ENCODE results near the gene GNG12. TPM values are rescaled to one million over a fixed set of nuclear protein-coding genes. Genes with fewer than 3 reads are reported as not detected.

The GNG12 gene
- total RNA-seq, 2 donors from 2014 or later: 116 to 137 TPM

- H3K27me3 ChIP-seq (replicated peaks; ENCODE audit: insufficient read depth): no peaks in the 10 kb centered on the region
- TF ChIP-seq CTCF (IDR thresholded peaks at IDR 0.05): no peak
- H3K36me3 ChIP-seq: no peaks in the 10 kb centered on the region
- H3K9me3 ChIP-seq: no peaks in the 10 kb centered on the region
- H3K4me3 ChIP-seq: no peak overlapping the region
- peak overlapping the region; percentile 64 to 92 for H3K27ac ChIP-seq
- DNase-seq (ENCODE audit: low spot score) (no peak), ATAC-seq (ENCODE audit: insufficient number of reproducible peaks, low FRiP score, low read depth) (no peak)
- H3K4me1 ChIP-seq (ENCODE audit: control insufficient read depth in 1 of 2, low read depth in 2 of 2): peaks cover 47 to 95% of the 10 kb centered on the region in 2 donors
Observed at GRCh38 chr1:67817319-67817718, 15.9 kb downstream of the GNG12 start.

DNA sequence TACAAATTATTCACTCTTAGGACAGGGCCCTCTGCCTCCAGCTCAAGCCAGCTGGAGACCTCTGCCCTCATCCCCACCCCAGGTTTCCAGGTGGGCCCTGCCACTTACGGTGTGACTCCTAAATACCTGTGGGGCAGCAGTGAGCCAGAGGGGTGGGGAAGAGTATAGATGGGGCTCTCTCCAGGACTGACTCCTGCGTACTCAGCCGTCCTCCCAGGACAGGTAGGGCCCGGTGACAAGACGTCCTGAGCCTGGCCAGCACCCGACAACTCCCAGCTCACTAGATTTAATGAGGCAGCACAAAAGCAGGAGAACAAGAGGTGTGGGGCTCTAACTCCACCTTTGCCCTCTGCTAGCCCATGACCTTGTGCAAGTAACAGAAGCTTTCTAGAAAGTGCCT, 16.8 kb downstream of the GNG12 start:
- TF ChIP-seq CTCF (IDR thresholded peaks at IDR 0.05): no peak
- H3K27me3 ChIP-seq (replicated peaks; ENCODE audit: insufficient read depth): no peaks in the 10 kb centered on the region
- no peak for ATAC-seq (ENCODE audit: insufficient number of reproducible peaks, low FRiP score, low read depth)
- no peak for DNase-seq (ENCODE audit: low spot score)
- peak overlapping the region; percentile 64 to 92 for H3K27ac ChIP-seq
- peaks cover 55 to 98% of the 10 kb centered on the region in 2 donors for H3K4me1 ChIP-seq (ENCODE audit: control insufficient read depth in 1 of 2, low read depth in 2 of 2)
- no peaks in the 10 kb centered on the region for H3K9me3 ChIP-seq
- no peaks in the 10 kb centered on the region for H3K36me3 ChIP-seq
- H3K4me3 ChIP-seq: no peak overlapping the region

- no peak for TF ChIP-seq CTCF (IDR thresholded peaks at IDR 0.05)
- Histone ChIP-seq H3K36me3 (no peaks in the 10 kb centered on the region), H3K27me3 (replicated peaks; ENCODE audit: insufficient read depth) (no peaks in the 10 kb centered on the region), H3K9me3 (no peaks in the 10 kb centered on the region), H3K27ac (peak overlapping the region; percentile 64 to 92), H3K4me1 (ENCODE audit: control insufficient read depth in 1 of 2, low read depth in 2 of 2) (peaks cover 55 to 99% of the 10 kb centered on the region in 2 donors), H3K4me3 (peak overlapping the region; percentile 47)
- ATAC-seq (ENCODE audit: insufficient number of reproducible peaks, low FRiP score, low read depth) (no peak), DNase-seq (ENCODE audit: low spot score) (no peak)
Observed at GRCh38 chr1:67816095-67816475, 17.2 kb downstream of the GNG12 start.

- ATAC-seq (ENCODE audit: insufficient number of reproducible peaks, low FRiP score, low read depth) (peak; percentile 51), DNase-seq (ENCODE audit: low spot score) (no peak)
- no peak for TF ChIP-seq CTCF (IDR thresholded peaks at IDR 0.05)
- Histone ChIP-seq H3K4me3 (peak overlapping the region; percentile 47), H3K9me3 (no peaks in the 10 kb centered on the region), H3K4me1 (ENCODE audit: control insufficient read depth in 1 of 2, low read depth in 2 of 2) (peaks cover 55 to 94% of the 10 kb centered on the region in 2 donors), H3K36me3 (no peaks in the 10 kb centered on the region), H3K27ac (peak overlapping the region; percentile 64 to 92), H3K27me3 (replicated peaks; ENCODE audit: insufficient read depth) (no peaks in the 10 kb centered on the region)
Observed at GRCh38 chr1:67815303-67816094, 17.8 kb downstream of the GNG12 start.

- DNase-seq (ENCODE audit: low spot score) (no peak), ATAC-seq (ENCODE audit: insufficient number of reproducible peaks, low FRiP score, low read depth) (no peak)
- peak overlapping the region; percentile 64 to 92 for H3K27ac ChIP-seq
- H3K9me3 ChIP-seq: no peaks in the 10 kb centered on the region
- no peaks in the 10 kb centered on the region for H3K27me3 ChIP-seq (replicated peaks; ENCODE audit: insufficient read depth)
- H3K36me3 ChIP-seq: no peaks in the 10 kb centered on the region
- H3K4me3 ChIP-seq: peak overlapping the region; percentile 12
- peaks cover 55 to 83% of the 10 kb centered on the region in 2 donors for H3K4me1 ChIP-seq (ENCODE audit: control insufficient read depth in 1 of 2, low read depth in 2 of 2)
- TF ChIP-seq CTCF (IDR thresholded peaks at IDR 0.05): no peak
Observed at GRCh38 chr1:67814121-67814772, 19.0 kb downstream of the GNG12 start.
